Measurements from ENCODE around the gene CACUL1.

- peak; percentile 32 to 34 (median 33); a peak in 5 of 6 replicates for TF ChIP-seq CTCF (IDR thresholded peaks at IDR 0.05 in 2 of 3, conservative IDR thresholded peaks at IDR 0.05 in 1 of 3; ENCODE audit: borderline replicate concordance in 1 of 3, insufficient read depth in 1 of 3, low read depth in 2 of 3, low read length in 2 of 3)
- TF ChIP-seq ATF3 (IDR thresholded peaks at IDR 0.05): no peak
- peak; percentile 28 for TF ChIP-seq RAD21 (IDR thresholded peaks at IDR 0.05; ENCODE audit: low read depth)
- no peak for TF ChIP-seq POLR2A (IDR thresholded peaks at IDR 0.05; ENCODE audit: borderline replicate concordance, extremely low read depth, insufficient read depth, insufficient read length)
- TF ChIP-seq POLR2AphosphoS5 (IDR thresholded peaks at IDR 0.05; ENCODE audit: low read depth, low read length): no peak
- no peak for TF ChIP-seq SP1 (IDR thresholded peaks at IDR 0.05; ENCODE audit: low read depth)
- TF ChIP-seq YY1 (IDR thresholded peaks at IDR 0.05; ENCODE audit: extremely low read depth, insufficient replicate concordance, low read depth, low read length): no peak
- no peak for TF ChIP-seq REST (IDR thresholded peaks at IDR 0.05; ENCODE audit: low read depth)
- no peak for TF ChIP-seq SRF (IDR thresholded peaks at IDR 0.05; ENCODE audit: low read depth)
- no peak for TF ChIP-seq FOSL1 (IDR thresholded peaks at IDR 0.05; ENCODE audit: low read depth)
- TF ChIP-seq TCF7L2 (IDR thresholded peaks at IDR 0.05; ENCODE audit: borderline replicate concordance, extremely low read depth, insufficient read depth, insufficient read length): no peak
- no peak for TF ChIP-seq JUND (IDR thresholded peaks at IDR 0.05)
These were observed 20.7 kb upstream of the CACUL1 start for GRCh38 chr10:118775478-118775877.

Data from HCT116 (cell line).